Activated T-helper 17 cell treated with anti-CD3 and anti-CD28 coated beads, Interleukin-2, amount 50 U/mL, for 72 hours (primary cell): Measurements from ENCODE around the gene SMIM35. TPM values are rescaled to one million over a fixed set of nuclear protein-coding genes. Genes with fewer than 3 reads are reported as not detected.
"Not testable (repeated sequence)": the region's sequence is repeated elsewhere in the genome, so short reads cannot be mapped to it uniquely, and the experiment has no call there.

Experiments used
- ATAC-seq: fragments of 150-1000 bp; cut with Tn5 transposase; replicated peaks from 2 replicates; pipeline ENCODE4 v1.10.0; 2021; ENCODE audit warnings: mild to moderate bottlenecking, moderate library complexity
- H3K27ac Mint-ChIP-seq: one replicate; pipeline ENCODE4 v1.8.0; 2022; ENCODE audit warnings: mixed read lengths
- H3K27me3 Mint-ChIP-seq: one replicate; pipeline ENCODE4 v1.8.0; 2022; ENCODE audit warnings: mixed read lengths
- H3K36me3 Mint-ChIP-seq: one replicate; pipeline ENCODE4 v1.8.0; 2022; ENCODE audit warnings: low read depth, mild to moderate bottlenecking, mixed read lengths
- H3K4me1 Mint-ChIP-seq: one replicate; pipeline ENCODE4 v1.8.0; 2022; ENCODE audit warnings: mixed read lengths
- H3K4me3 Mint-ChIP-seq: one replicate; pipeline ENCODE4 v1.8.0; 2022; ENCODE audit warnings: mild to moderate bottlenecking, mixed read lengths
- H3K9me3 Mint-ChIP-seq: one replicate; pipeline ENCODE4 v1.8.0; 2022; ENCODE audit warnings: mixed read lengths
- total RNA-seq, 2 donors: library from RNA; stranded (reverse); gene quantifications; one replicate each; pipeline ENCODE4 v1.2.3, GENCODE V29; 2022

SMIM35 gene
- total RNA-seq, 2 donors from 2014 or later, result not detected

- Mint-ChIP-seq H3K27ac (no peak overlapping the region), H3K27me3 (peaks cover 6% of the 10 kb centered on the region), H3K4me1 (no peaks in the 10 kb centered on the region)
Measured at GRCh38 chr11:118080296-118080695, 6.5 kb downstream of the SMIM35 start.

GRCh38 chr11:118079491-118079890 lies 7.3 kb downstream of the SMIM35 start:
- Mint-ChIP-seq H3K4me1 (no peaks in the 10 kb centered on the region), H3K4me3 (no peak overlapping the region)

More at GRCh38 chr11:118080296-118080695, 6.5 kb downstream of the SMIM35 start:
- ATAC-seq, result no peak
- no peaks in the 10 kb centered on the region for H3K9me3 Mint-ChIP-seq
- no peaks in the 10 kb centered on the region for H3K36me3 Mint-ChIP-seq
- no peak overlapping the region for H3K4me3 Mint-ChIP-seq

GRCh38 chr11:118078911-118079411 lies 7.8 kb downstream of the SMIM35 start:
- H3K36me3 Mint-ChIP-seq, result no peaks in the 10 kb centered on the region
- H3K4me3 Mint-ChIP-seq, result no peak overlapping the region
- H3K4me1 Mint-ChIP-seq, result no peaks in the 10 kb centered on the region
- no peaks in the 10 kb centered on the region for H3K9me3 Mint-ChIP-seq
- ATAC-seq, result no peak
- H3K27me3 Mint-ChIP-seq, result peaks cover 6% of the 10 kb centered on the region
- H3K27ac Mint-ChIP-seq, result no peak overlapping the region

More at GRCh38 chr11:118079491-118079890, 7.3 kb downstream of the SMIM35 start:
- peak; percentile 26 for ATAC-seq
- Mint-ChIP-seq H3K27me3 (peaks cover 6% of the 10 kb centered on the region), H3K27ac (no peak overlapping the region), H3K9me3 (no peaks in the 10 kb centered on the region), H3K36me3 (no peaks in the 10 kb centered on the region)

GRCh38 chr11:118076754-118077281 lies 9.9 kb downstream of the SMIM35 start, which contains the start of gene TMPRSS4:
Gene TMPRSS4 (plus strand): TSS chr11:118077078. CDS start chr11:118077303, 225 bp downstream.
- Mint-ChIP-seq H3K27ac (no peak within 1 kb of the TSS), H3K4me3 (no peak within 1 kb of the TSS), H3K4me1 (no peaks in the 10 kb centered on the region), H3K9me3 (no peaks in the 10 kb centered on the region), H3K36me3 (no peaks in the 10 kb centered on the region), H3K27me3 (peaks cover 6% of the 10 kb centered on the region)
- ATAC-seq, result no peak

- Mint-ChIP-seq H3K4me1 (no peaks in the 10 kb centered on the region), H3K36me3 (no peaks in the 10 kb centered on the region), H3K27ac (no peak overlapping the region), H3K9me3 (no peaks in the 10 kb centered on the region), H3K4me3 (no peak overlapping the region), H3K27me3 (no peaks in the 10 kb centered on the region)
- ATAC-seq, result no peak
Measured at GRCh38 chr11:118074785-118075184, 12.0 kb downstream of the SMIM35 start.

GRCh38 chr11:118074091-118074685 lies 12.6 kb downstream of the SMIM35 start:
- Mint-ChIP-seq H3K4me3 (no peak overlapping the region), H3K4me1 (no peaks in the 10 kb centered on the region), H3K27me3 (no peaks in the 10 kb centered on the region), H3K36me3 (no peaks in the 10 kb centered on the region), H3K27ac (peak overlapping the region; percentile 1), H3K9me3 (no peaks in the 10 kb centered on the region)
- no peak for ATAC-seq

- ATAC-seq, result no peak
- no peaks in the 10 kb centered on the region for H3K36me3 Mint-ChIP-seq
- H3K4me3 Mint-ChIP-seq, result no peak overlapping the region
- H3K9me3 Mint-ChIP-seq, result no peaks in the 10 kb centered on the region
- peaks cover 3% of the 10 kb centered on the region for H3K27me3 Mint-ChIP-seq
- H3K27ac Mint-ChIP-seq, result peak overlapping the region; percentile 1
- no peaks in the 10 kb centered on the region for H3K4me1 Mint-ChIP-seq
Measured at GRCh38 chr11:118073554-118073953, 13.2 kb downstream of the SMIM35 start.

GRCh38 chr11:118071416-118072030 lies 15.2 kb downstream of the SMIM35 start:
- no peaks in the 10 kb centered on the region for H3K36me3 Mint-ChIP-seq
- H3K27me3 Mint-ChIP-seq, result peaks cover 3% of the 10 kb centered on the region

GRCh38 chr11:118068945-118069612 lies 17.7 kb downstream of the SMIM35 start:
- no peaks in the 10 kb centered on the region for H3K36me3 Mint-ChIP-seq
- H3K27ac Mint-ChIP-seq, result no peak overlapping the region
- peaks cover 9% of the 10 kb centered on the region for H3K27me3 Mint-ChIP-seq
- no peak overlapping the region for H3K4me3 Mint-ChIP-seq
- H3K9me3 Mint-ChIP-seq, result no peaks in the 10 kb centered on the region
- no peak for ATAC-seq
- H3K4me1 Mint-ChIP-seq, result peaks cover 6% of the 10 kb centered on the region

More at GRCh38 chr11:118071416-118072030, 15.2 kb downstream of the SMIM35 start:
- Mint-ChIP-seq H3K27ac (no peak overlapping the region), H3K9me3 (no peaks in the 10 kb centered on the region), H3K4me3 (no peak overlapping the region), H3K4me1 (no peaks in the 10 kb centered on the region)
- ATAC-seq, result no peak

GRCh38 chr11:118068206-118068944 lies 18.4 kb downstream of the SMIM35 start:
- peaks cover 9% of the 10 kb centered on the region for H3K27me3 Mint-ChIP-seq
- no peaks in the 10 kb centered on the region for H3K9me3 Mint-ChIP-seq
- H3K36me3 Mint-ChIP-seq, result no peaks in the 10 kb centered on the region
- no peak overlapping the region for H3K27ac Mint-ChIP-seq
- H3K4me1 Mint-ChIP-seq, result peaks cover 6% of the 10 kb centered on the region
- ATAC-seq, result no peak
- no peak overlapping the region for H3K4me3 Mint-ChIP-seq

- Mint-ChIP-seq H3K4me1 (peaks cover 6% of the 10 kb centered on the region), H3K4me3 (no peak overlapping the region), H3K27me3 (peaks cover 9% of the 10 kb centered on the region), H3K27ac (no peak overlapping the region), H3K9me3 (no peaks in the 10 kb centered on the region), H3K36me3 (no peaks in the 10 kb centered on the region)
- ATAC-seq, result no peak
Measured at GRCh38 chr11:118067006-118067405, 19.8 kb downstream of the SMIM35 start.

- no peak overlapping the region for H3K4me3 Mint-ChIP-seq
- peaks cover 9% of the 10 kb centered on the region for H3K27me3 Mint-ChIP-seq
- no peak for ATAC-seq
- peaks cover 6% of the 10 kb centered on the region for H3K4me1 Mint-ChIP-seq
- no peaks in the 10 kb centered on the region for H3K9me3 Mint-ChIP-seq
- no peaks in the 10 kb centered on the region for H3K36me3 Mint-ChIP-seq
- H3K27ac Mint-ChIP-seq, result no peak overlapping the region
Measured at GRCh38 chr11:118065384-118065783, 21.4 kb downstream of the SMIM35 start.

GRCh38 chr11:118064956-118065355 lies 21.8 kb downstream of the SMIM35 start:
- H3K4me1 Mint-ChIP-seq, result peaks cover 6% of the 10 kb centered on the region
- no peak overlapping the region for H3K4me3 Mint-ChIP-seq
- peaks cover 9% of the 10 kb centered on the region for H3K27me3 Mint-ChIP-seq
- no peak for ATAC-seq
- no peaks in the 10 kb centered on the region for H3K36me3 Mint-ChIP-seq
- H3K9me3 Mint-ChIP-seq, result no peaks in the 10 kb centered on the region
- no peak overlapping the region for H3K27ac Mint-ChIP-seq

- not testable (repeated sequence) for H3K4me1 Mint-ChIP-seq, H3K9me3 Mint-ChIP-seq, H3K4me3 Mint-ChIP-seq, H3K27me3 Mint-ChIP-seq, H3K27ac Mint-ChIP-seq, ATAC-seq, H3K36me3 Mint-ChIP-seq
Measured at GRCh38 chr11:118062631-118063030, 24.1 kb downstream of the SMIM35 start.
